Skeletal muscle satellite cell (primary cell): Measurements from ENCODE around the gene CNTNAP2.
"Not testable (repeated sequence)": the region's sequence is repeated elsewhere in the genome, so short reads cannot be mapped to it uniquely, and the experiment has no call there.

Experiments
- H3K27me3 ChIP-seq: 2 replicates; pipeline ENCODE4 v1.7.0; 2013; ENCODE audit warnings: low read length; ENCODE audit not compliant: control insufficient read depth, insufficient read depth
- H3K36me3 ChIP-seq: 2 replicates; pipeline ENCODE4 v1.7.0; 2013; ENCODE audit warnings: mild to moderate bottlenecking, control low read depth, low read length; ENCODE audit not compliant: insufficient read depth
- H3K4me1 ChIP-seq: 2 replicates; pipeline ENCODE4 v1.7.0; 2013; ENCODE audit warnings: low read length; ENCODE audit not compliant: control insufficient read depth, insufficient read depth
- H3K4me2 ChIP-seq: 2 replicates; pipeline ENCODE4 v1.7.0; 2013; ENCODE audit warnings: mild to moderate bottlenecking, low read length
- H3K4me3 ChIP-seq: 2 replicates; pipeline ENCODE4 v1.7.0; 2013; ENCODE audit warnings: low read length
- H3K9ac ChIP-seq: 2 replicates; pipeline ENCODE4 v1.7.0; 2013; ENCODE audit warnings: mild to moderate bottlenecking, low read depth, low read length, moderate library complexity
- H3K9me3 ChIP-seq: replicated peaks from 2 replicates; pipeline ENCODE4 v1.7.0; 2013; ENCODE audit warnings: mild to moderate bottlenecking, control low read depth, low read length

Gene CNTNAP2

DNA sequence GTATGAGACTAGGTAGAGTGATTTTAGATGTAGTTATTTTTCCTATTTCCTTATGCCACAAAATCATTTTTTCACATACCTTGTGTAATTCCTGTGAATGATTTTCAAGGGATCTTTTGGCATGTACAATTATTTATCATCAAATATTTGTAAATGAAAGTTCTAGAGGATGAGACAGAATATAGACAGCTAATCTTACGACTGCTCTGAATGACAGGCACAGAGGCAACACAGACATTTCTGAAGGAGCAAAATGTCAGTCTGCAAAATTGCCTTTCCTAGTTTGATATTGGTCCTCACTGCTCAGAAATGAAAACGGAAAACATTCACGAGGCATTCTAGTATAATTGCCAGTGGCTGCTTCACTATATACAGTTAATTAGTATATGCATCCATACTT, 1663.3 kb downstream of the CNTNAP2 start:
- Histone ChIP-seq H3K4me3 (no peak overlapping the region), H3K36me3 (no peaks in the 10 kb centered on the region), H3K9ac (no peak overlapping the region), H3K4me2 (no peak overlapping the region), H3K4me1 (no peaks in the 10 kb centered on the region), H3K9me3 (no peaks in the 10 kb centered on the region), H3K27me3 (no peaks in the 10 kb centered on the region)

DNA sequence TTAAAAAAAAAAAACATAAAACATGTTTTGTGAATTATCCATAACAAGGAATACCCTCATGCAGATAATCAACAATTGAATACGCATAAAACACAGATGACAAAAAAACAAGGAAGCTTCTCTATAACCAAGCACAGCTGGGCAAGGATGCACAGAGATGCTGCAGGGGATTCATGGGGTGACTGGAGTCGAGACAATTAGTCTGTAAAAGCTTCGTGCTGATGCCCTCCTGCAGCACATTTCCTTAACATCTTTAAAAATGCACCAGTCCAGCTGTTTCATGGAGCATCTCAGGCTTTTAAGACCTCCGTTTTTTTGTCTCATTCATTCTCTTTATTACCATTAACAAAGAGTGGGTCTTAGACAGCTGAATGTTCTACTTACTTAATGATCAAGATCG, 1680.0 kb downstream of the CNTNAP2 start:
- no peaks in the 10 kb centered on the region for H3K36me3 ChIP-seq
- no peaks in the 10 kb centered on the region for H3K27me3 ChIP-seq
- no peaks in the 10 kb centered on the region for H3K9me3 ChIP-seq
- H3K4me3 ChIP-seq, result no peak overlapping the region
- no peak overlapping the region for H3K4me2 ChIP-seq
- H3K9ac ChIP-seq, result no peak overlapping the region
- no peaks in the 10 kb centered on the region for H3K4me1 ChIP-seq

DNA sequence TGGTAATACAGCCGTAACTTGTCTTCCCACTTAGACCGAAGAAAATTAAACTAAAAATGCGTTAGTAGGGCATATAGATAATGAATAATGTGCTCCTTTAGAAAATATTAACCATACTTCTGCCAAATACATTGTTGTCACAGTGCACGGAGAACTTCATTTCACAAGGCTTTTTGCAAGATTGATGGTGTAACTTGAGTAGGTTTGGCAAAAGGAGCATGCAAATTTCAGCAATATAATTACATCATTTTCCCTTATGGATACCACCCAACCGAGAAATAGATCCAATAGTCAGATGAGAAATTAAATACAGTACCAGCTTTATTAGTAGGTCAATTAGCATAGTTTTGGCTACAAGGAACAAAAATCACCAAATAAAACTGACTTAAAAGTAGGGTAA, 1681.4 kb downstream of the CNTNAP2 start:
- no peaks in the 10 kb centered on the region for H3K27me3 ChIP-seq
- H3K4me2 ChIP-seq, result no peak overlapping the region
- H3K9ac ChIP-seq, result no peak overlapping the region
- H3K9me3 ChIP-seq, result no peaks in the 10 kb centered on the region
- no peaks in the 10 kb centered on the region for H3K36me3 ChIP-seq
- no peak overlapping the region for H3K4me3 ChIP-seq
- no peaks in the 10 kb centered on the region for H3K4me1 ChIP-seq

DNA sequence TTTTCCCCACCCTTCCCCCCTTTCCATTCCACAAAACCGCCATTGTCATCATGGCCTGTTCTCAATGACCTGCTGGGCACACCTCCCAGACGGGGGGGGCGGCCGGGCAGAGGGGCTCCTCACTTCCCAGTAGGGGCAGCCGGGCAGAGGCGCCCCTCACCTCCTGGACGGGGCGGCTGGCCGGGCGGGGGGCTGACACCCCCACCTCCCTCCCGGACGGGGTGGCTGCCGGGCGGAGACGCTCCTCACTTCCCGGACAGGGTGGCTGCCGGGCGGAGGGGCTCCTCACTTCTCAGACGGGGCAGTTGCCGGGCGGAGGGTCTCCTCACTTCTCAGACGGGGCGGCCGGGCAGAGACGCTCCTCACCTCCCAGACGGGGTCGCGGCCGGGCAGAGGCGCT, 1685.2 kb downstream of the CNTNAP2 start:
- not testable (repeated sequence) for H3K9ac ChIP-seq, H3K4me1 ChIP-seq, H3K36me3 ChIP-seq, H3K4me3 ChIP-seq, H3K27me3 ChIP-seq, H3K4me2 ChIP-seq, H3K9me3 ChIP-seq

DNA sequence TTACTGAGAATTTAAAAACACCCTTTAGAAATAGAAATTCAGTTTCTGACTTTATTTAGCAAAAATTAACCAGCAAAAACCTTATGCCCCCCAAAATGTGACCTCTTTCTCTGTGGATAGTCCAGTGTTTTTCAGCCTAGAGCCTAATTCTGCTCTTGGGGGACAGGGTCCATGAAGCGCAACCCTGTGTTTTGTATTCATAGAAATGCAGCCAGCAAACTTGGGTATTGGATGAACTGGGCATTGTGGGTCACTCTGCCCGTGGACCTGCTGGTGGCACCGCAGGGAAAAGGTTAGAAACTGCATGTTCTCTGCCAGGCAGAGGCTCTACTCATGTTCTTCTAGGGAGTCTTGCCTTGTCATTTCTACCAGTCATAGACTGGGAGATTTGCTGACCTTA, 1686.5 kb downstream of the CNTNAP2 start:
- Histone ChIP-seq H3K36me3 (no peaks in the 10 kb centered on the region), H3K9me3 (no peaks in the 10 kb centered on the region), H3K27me3 (no peaks in the 10 kb centered on the region), H3K9ac (no peak overlapping the region), H3K4me1 (no peaks in the 10 kb centered on the region), H3K4me3 (no peak overlapping the region), H3K4me2 (no peak overlapping the region)

DNA sequence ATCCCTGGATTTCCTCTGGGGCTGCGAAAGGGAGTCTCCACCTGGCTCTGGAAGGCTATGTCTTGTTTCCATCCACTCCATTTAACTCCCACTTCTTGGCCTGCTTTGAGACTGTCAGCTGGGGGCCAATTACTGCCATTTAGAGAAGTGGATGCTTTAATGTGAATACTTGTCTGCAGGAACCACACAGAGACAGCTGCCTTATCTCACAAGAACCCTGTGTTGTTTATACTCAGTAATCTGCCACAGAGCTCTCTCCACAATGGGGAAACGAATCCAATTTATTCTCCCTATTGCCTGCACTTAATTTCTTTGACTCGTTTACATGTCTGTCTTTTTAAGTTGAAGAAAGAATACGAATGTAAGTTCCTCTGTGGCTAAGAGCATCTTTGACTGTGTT, 1687.0 kb downstream of the CNTNAP2 start:
- H3K27me3 ChIP-seq, result no peaks in the 10 kb centered on the region
- no peak overlapping the region for H3K9ac ChIP-seq
- no peaks in the 10 kb centered on the region for H3K4me1 ChIP-seq
- H3K4me2 ChIP-seq, result no peak overlapping the region
- no peaks in the 10 kb centered on the region for H3K9me3 ChIP-seq
- no peaks in the 10 kb centered on the region for H3K36me3 ChIP-seq
- no peak overlapping the region for H3K4me3 ChIP-seq

DNA sequence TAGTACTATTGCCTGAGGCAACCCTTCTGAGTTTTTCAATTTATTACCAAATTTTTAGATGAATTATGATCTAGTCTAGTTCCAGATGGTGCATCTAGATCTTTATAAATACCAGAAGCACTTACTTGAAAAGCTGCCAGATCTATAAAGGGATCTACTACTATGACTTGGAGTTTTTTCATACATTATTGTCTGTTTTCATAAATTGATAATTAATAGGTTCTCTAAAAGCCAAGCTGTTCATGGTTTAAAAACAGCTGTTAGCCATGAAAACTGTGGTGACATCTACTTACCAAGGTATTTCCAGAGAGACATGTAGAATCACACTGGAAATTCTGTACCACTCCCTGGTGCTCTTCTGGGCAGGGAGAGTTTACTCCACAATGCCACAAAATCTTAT, 1687.4 kb downstream of the CNTNAP2 start:
- H3K4me1 ChIP-seq, result no peaks in the 10 kb centered on the region
- no peaks in the 10 kb centered on the region for H3K27me3 ChIP-seq
- H3K4me3 ChIP-seq, result no peak overlapping the region
- no peaks in the 10 kb centered on the region for H3K9me3 ChIP-seq
- H3K36me3 ChIP-seq, result no peaks in the 10 kb centered on the region
- H3K9ac ChIP-seq, result no peak overlapping the region
- H3K4me2 ChIP-seq, result no peak overlapping the region

DNA sequence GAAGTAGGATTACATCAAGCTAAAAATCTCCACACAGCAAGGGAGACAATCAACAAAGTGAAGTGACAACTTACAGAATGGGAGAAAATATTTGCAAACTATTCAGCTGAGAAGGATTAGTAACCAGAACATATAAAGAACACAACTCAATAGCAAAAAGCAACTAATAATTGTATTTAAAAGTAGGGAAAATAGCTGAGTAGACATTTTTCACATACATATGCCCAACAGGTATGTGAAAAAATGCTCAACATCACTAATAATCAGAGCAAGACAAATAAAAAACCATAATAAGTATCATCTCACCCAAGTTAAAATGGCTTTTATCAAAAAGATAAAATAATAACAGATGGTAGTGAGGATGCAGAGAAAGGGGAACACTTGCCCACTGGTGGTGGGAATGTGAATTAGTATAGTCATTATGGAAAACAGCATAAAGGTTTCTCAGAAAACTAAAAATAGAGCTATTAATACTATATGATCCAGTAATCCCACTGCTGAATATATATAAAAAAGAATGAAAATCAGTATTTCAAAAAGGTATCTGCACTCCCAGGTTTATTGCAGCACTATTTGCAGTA, 1689.5 kb downstream of the CNTNAP2 start:
- no peak overlapping the region for H3K4me2 ChIP-seq
- H3K27me3 ChIP-seq, result no peaks in the 10 kb centered on the region
- no peak overlapping the region for H3K9ac ChIP-seq
- H3K36me3 ChIP-seq, result no peaks in the 10 kb centered on the region
- no peak overlapping the region for H3K4me3 ChIP-seq
- no peaks in the 10 kb centered on the region for H3K9me3 ChIP-seq
- H3K4me1 ChIP-seq, result no peaks in the 10 kb centered on the region

DNA sequence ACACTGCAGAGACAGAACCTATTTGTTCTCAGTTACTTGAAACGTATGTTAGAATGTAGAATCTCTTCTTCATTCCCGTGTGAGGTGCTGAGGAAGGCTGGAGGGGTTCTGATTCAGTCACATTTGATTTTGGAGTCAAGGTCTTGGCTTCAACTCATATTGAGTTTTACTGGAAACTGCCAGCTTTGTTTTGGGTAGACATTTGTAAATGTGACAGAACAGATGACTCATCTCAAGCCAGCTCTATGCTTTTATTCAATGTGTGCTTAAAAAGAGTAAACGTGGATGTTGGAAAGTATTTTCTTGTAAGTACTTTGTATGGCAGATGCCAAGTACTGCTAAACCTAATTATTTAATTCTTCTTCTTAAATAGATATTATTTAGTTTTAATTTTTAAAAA, 1693.2 kb downstream of the CNTNAP2 start:
- Histone ChIP-seq H3K9ac (no peak overlapping the region), H3K36me3 (no peaks in the 10 kb centered on the region), H3K4me2 (no peak overlapping the region), H3K4me3 (no peak overlapping the region), H3K9me3 (no peaks in the 10 kb centered on the region), H3K4me1 (no peaks in the 10 kb centered on the region), H3K27me3 (no peaks in the 10 kb centered on the region)

DNA sequence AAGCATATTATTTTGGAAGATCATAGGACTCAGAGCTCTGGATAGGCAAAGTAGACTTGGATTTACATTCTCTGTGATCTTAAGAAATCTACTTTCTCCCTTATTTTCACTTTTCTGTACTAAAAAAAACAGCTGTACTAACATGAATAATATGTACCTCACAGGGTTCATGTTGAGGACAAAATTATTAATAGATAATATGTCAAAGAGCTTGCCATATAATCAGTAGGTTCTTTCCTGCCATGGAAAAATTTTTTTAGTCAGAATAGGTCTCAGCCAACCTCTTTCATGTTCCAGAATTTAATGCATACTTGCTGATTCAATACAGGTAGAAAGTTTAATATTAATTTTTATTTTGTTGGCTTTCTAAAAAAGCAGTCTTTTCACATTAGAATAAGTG, 1693.7 kb downstream of the CNTNAP2 start:
- Histone ChIP-seq H3K4me2 (no peak overlapping the region), H3K36me3 (no peaks in the 10 kb centered on the region), H3K9ac (no peak overlapping the region), H3K9me3 (no peaks in the 10 kb centered on the region), H3K4me3 (no peak overlapping the region), H3K27me3 (no peaks in the 10 kb centered on the region), H3K4me1 (no peaks in the 10 kb centered on the region)

DNA sequence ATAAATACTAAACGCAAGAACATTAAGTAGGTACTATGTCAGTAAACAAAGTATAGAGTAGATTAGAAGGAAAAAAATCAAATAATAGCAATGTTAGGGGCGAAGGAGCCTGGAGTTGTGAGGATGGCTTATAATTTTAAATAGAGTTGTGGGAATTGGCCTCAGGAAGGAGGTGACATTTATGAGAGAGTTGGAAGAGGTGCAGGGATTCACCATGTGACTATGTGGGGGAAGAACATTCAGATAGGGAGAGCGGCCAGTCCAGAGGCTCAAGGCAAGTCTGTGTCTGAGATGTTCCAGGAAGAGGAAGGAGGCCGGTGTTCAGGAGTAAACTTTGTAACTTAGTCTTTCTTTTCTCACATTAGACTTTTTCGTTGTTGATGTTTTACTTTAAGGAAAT, 1695.3 kb downstream of the CNTNAP2 start:
- Histone ChIP-seq H3K9ac (no peak overlapping the region), H3K4me3 (no peak overlapping the region), H3K4me1 (no peaks in the 10 kb centered on the region), H3K9me3 (no peaks in the 10 kb centered on the region), H3K4me2 (no peak overlapping the region), H3K36me3 (no peaks in the 10 kb centered on the region), H3K27me3 (no peaks in the 10 kb centered on the region)

DNA sequence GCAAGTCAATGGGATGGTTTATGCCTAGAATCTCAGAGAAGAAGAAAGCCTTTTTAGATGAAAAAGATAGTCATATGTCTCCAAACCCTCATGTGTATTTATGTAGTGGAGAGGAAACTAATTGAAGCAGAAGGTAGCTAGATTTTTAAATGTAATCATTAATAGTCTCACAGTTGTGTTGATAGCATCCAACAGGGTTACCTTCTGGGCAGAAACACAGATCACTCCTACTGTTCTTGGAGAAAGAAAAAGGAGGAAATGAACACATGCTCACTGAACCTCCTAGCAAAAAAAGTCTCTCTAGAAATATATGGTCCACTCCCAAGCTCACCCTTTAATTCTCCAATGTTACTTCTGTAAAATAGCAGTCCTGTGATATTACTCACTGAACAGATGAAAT, 1696.7 kb downstream of the CNTNAP2 start:
- Histone ChIP-seq H3K36me3 (no peaks in the 10 kb centered on the region), H3K27me3 (no peaks in the 10 kb centered on the region), H3K4me2 (no peak overlapping the region), H3K4me1 (no peaks in the 10 kb centered on the region), H3K9me3 (no peaks in the 10 kb centered on the region), H3K4me3 (no peak overlapping the region), H3K9ac (no peak overlapping the region)
